ENCODE data around the gene POC1A. TPM values are rescaled to one million over a fixed set of nuclear protein-coding genes. Genes with fewer than 3 reads are reported as not detected.

Gene POC1A
- total and polyA plus RNA-seq, 2 donors (not counting 1 experiment from before 2014, with no cell fraction given) = 3.8 to 17.7 TPM

DNA sequence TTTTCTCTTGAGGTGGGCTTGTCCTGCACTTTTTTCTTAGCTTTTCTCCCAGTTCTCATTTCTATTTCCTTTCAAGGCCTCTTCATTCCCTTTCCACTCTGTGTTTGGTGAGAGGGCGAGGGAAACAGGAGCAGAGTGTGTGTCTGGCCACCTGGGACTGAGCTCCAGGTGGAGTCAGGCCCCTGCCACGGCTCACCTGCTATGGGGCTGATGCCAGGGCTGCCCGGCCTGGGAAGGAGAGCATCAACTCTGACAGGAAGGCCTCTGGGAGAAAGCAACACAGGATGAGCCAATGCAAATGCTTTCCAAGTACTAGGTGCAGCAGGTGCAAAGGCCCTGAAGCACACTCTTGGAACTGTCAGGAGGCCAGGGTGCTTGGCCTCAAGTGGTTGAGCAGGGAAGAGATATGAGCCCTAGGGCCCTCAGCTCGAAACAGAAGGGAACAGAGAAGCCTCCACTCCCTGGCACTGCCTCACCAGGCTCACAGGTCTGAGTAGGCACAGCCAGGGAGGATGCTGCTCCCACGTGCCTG lies 70.6 kb downstream of the POC1A start:
- peaks cover 2% of the 10 kb centered on the region for H3K36me3 ChIP-seq (ENCODE audit: control insufficient read depth, insufficient read depth, low read length)
- H4K20me1 ChIP-seq (ENCODE audit: control insufficient read depth, extremely low read depth, insufficient read depth, low read length) = no peaks in the 10 kb centered on the region
- H3K4me3 ChIP-seq (replicated peaks in 1 of 4; ENCODE audit: control extremely low read depth in 1 of 4, insufficient read depth in 1 of 4, low read depth in 3 of 4, low read length in 4 of 4) = no peak overlapping the region
- H3K79me2 ChIP-seq (ENCODE audit: control insufficient read depth, insufficient read depth, low read length) = no peaks in the 10 kb centered on the region
- peaks cover 10% of the 10 kb centered on the region for H3K4me1 ChIP-seq (ENCODE audit: control insufficient read depth, extremely low read depth, insufficient read depth, low read length)
- no peak overlapping the region for H3K9ac ChIP-seq (ENCODE audit: insufficient read depth, low read length)
- no peaks in the 10 kb centered on the region for H3K27me3 ChIP-seq (ENCODE audit: control insufficient read depth, insufficient read depth, low read length)
- H3K4me2 ChIP-seq (ENCODE audit: extremely low read depth, insufficient read depth, low read length) = no peak overlapping the region
- no peak overlapping the region for H2AFZ ChIP-seq (ENCODE audit: low read length)
- no peaks in the 10 kb centered on the region for H3K9me3 ChIP-seq (ENCODE audit: control insufficient read depth, insufficient read depth, low read depth, low read length)
- H3K27ac ChIP-seq (ENCODE audit: insufficient read depth, low read length) = no peak overlapping the region
- DNase-seq (ENCODE audit: low read depth in 2 of 2) = no peak
- TF ChIP-seq, protein P1, sequence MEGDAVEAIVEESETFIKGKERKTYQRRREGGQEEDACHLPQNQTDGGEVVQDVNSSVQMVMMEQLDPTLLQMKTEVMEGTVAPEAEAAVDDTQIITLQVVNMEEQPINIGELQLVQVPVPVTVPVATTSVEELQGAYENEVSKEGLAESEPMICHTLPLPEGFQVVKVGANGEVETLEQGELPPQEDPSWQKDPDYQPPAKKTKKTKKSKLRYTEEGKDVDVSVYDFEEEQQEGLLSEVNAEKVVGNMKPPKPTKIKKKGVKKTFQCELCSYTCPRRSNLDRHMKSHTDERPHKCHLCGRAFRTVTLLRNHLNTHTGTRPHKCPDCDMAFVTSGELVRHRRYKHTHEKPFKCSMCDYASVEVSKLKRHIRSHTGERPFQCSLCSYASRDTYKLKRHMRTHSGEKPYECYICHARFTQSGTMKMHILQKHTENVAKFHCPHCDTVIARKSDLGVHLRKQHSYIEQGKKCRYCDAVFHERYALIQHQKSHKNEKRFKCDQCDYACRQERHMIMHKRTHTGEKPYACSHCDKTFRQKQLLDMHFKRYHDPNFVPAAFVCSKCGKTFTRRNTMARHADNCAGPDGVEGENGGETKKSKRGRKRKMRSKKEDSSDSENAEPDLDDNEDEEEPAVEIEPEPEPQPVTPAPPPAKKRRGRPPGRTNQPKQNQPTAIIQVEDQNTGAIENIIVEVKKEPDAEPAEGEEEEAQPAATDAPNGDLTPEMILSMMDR (conservative IDR thresholded peaks at IDR 0.05 in 1 of 2, IDR thresholded peaks at IDR 0.05 in 1 of 2; ENCODE audit: low read depth in 1 of 2, low read length in 2 of 2) = no peak
- no peak for TF ChIP-seq EZH2 (IDR thresholded peaks at IDR 0.05; ENCODE audit: low read length, missing control alignments)

DNA sequence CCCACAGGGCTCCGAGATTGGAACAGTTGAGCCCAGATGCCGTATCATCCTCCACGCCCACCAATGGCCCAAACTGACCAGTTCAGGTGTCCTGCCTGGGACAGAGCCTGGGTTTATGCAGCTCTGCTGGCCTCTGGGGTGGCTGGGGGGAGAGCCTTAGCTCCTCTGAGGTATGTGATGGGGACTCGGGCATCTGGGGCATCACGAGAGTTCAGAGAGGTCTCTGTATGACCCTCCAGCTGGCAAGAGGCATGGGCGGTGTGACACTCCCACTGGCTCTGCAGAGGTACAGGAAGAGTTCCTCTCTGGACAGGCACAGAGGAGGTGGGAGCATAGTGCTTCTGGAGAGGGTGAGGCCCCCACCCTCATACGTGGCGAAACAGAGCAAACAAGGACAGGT lies 71.3 kb downstream of the POC1A start:
- H3K27me3 ChIP-seq (ENCODE audit: control insufficient read depth, insufficient read depth, low read length) = no peaks in the 10 kb centered on the region
- H3K4me3 ChIP-seq (replicated peaks in 1 of 4; ENCODE audit: control extremely low read depth in 1 of 4, insufficient read depth in 1 of 4, low read depth in 3 of 4, low read length in 4 of 4) = no peak overlapping the region
- no peak overlapping the region for H3K27ac ChIP-seq (ENCODE audit: insufficient read depth, low read length)
- no peaks in the 10 kb centered on the region for H3K9me3 ChIP-seq (ENCODE audit: control insufficient read depth, insufficient read depth, low read depth, low read length)
- no peak overlapping the region for H3K9ac ChIP-seq (ENCODE audit: insufficient read depth, low read length)
- no peaks in the 10 kb centered on the region for H3K79me2 ChIP-seq (ENCODE audit: control insufficient read depth, insufficient read depth, low read length)
- no peaks in the 10 kb centered on the region for H4K20me1 ChIP-seq (ENCODE audit: control insufficient read depth, extremely low read depth, insufficient read depth, low read length)
- H3K36me3 ChIP-seq (ENCODE audit: control insufficient read depth, insufficient read depth, low read length) = peaks cover 2% of the 10 kb centered on the region
- no peak overlapping the region for H2AFZ ChIP-seq (ENCODE audit: low read length)
- DNase-seq (ENCODE audit: low read depth in 2 of 2) = no peak
- no peak overlapping the region for H3K4me2 ChIP-seq (ENCODE audit: extremely low read depth, insufficient read depth, low read length)
- no peak for TF ChIP-seq EZH2 (IDR thresholded peaks at IDR 0.05; ENCODE audit: low read length, missing control alignments)
- TF ChIP-seq, protein P1 (conservative IDR thresholded peaks at IDR 0.05 in 1 of 2, IDR thresholded peaks at IDR 0.05 in 1 of 2; ENCODE audit: low read depth in 1 of 2, low read length in 2 of 2) = no peak
- peaks cover 3% of the 10 kb centered on the region for H3K4me1 ChIP-seq (ENCODE audit: control insufficient read depth, extremely low read depth, insufficient read depth, low read length)

DNA sequence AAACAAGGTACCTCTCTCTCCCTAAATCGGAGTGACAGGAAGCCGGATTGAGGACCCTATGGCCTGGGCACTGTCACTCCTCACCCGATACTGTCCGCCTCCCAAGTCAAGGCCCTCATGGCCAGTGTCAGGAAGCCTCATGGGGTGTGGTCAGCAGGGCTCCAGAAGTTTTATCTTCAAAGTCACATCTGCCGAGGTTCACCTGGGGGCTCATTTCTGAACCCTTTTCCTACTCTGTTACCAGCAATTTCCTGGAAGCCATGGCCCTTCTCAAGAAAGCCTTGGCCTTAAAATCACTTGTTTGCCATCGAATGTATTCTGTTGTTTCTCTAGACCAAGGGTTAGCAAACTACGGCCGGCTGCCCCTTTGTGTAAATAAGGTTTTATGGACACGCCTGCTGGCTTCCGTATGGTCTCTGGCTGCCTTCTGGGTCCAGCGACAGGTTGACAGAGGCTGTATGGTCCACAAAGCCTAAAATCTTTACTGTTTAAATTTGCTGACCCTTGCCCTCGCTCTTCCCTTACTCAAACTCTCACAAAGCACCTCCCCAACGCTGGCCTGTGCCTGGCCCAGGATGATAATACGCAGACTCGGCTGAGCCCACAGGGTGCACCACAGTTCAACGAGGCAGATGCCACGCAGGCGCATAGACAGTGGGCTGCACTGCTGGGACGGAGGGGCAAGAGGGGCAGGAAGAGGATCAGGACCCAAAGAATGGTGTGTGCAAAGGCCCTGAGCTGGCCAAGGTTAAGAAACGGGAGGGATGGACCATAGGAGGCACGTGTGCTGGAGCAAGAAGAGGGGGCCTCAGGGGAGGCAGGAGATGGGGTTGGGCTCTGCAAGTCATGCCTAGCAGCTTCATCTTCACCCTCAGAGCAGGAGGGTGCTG lies 73.1 kb downstream of the POC1A start:
- no peak for TF ChIP-seq EZH2 (IDR thresholded peaks at IDR 0.05; ENCODE audit: low read length, missing control alignments)
- TF ChIP-seq, protein P1 (conservative IDR thresholded peaks at IDR 0.05 in 1 of 2, IDR thresholded peaks at IDR 0.05 in 1 of 2; ENCODE audit: low read depth in 1 of 2, low read length in 2 of 2) = no peak
- Histone ChIP-seq H2AFZ (ENCODE audit: low read length) (no peak overlapping the region), H3K4me1 (ENCODE audit: control insufficient read depth, extremely low read depth, insufficient read depth, low read length) (no peaks in the 10 kb centered on the region), H3K4me3 (replicated peaks in 1 of 4; ENCODE audit: control extremely low read depth in 1 of 4, insufficient read depth in 1 of 4, low read depth in 3 of 4, low read length in 4 of 4) (no peak overlapping the region), H3K4me2 (ENCODE audit: extremely low read depth, insufficient read depth, low read length) (no peak overlapping the region), H3K9me3 (ENCODE audit: control insufficient read depth, insufficient read depth, low read depth, low read length) (no peaks in the 10 kb centered on the region), H3K27me3 (ENCODE audit: control insufficient read depth, insufficient read depth, low read length) (no peaks in the 10 kb centered on the region), H3K27ac (ENCODE audit: insufficient read depth, low read length) (no peak overlapping the region), H3K36me3 (ENCODE audit: control insufficient read depth, insufficient read depth, low read length) (peaks cover 2% of the 10 kb centered on the region), H4K20me1 (ENCODE audit: control insufficient read depth, extremely low read depth, insufficient read depth, low read length) (no peaks in the 10 kb centered on the region), H3K79me2 (ENCODE audit: control insufficient read depth, insufficient read depth, low read length) (no peaks in the 10 kb centered on the region), H3K9ac (ENCODE audit: insufficient read depth, low read length) (no peak overlapping the region)
- no peak for DNase-seq (ENCODE audit: low read depth in 2 of 2)

Data from fibroblast of lung (primary cell).